B cell (primary cell): Measurements from ENCODE around the gene APH1B.

Experiments used
- EZH2 ChIP-seq: IDR thresholded peaks from 2 replicates; pipeline ENCODE4 v1.6.1; 2012; ENCODE audit warnings: borderline replicate concordance, low read depth, mild to moderate bottlenecking, moderate library complexity, low read length; ENCODE audit not compliant: insufficient read depth, poor library complexity, severe bottlenecking
- TF ChIP-seq, protein P1 (sequence below): fragments of 200-600 bp; IDR thresholded peaks from one replicate; pipeline ENCODE4 v1.8.0; 2022; ENCODE audit warnings: antibody characterized with exemption, mild to moderate bottlenecking

DNA sequence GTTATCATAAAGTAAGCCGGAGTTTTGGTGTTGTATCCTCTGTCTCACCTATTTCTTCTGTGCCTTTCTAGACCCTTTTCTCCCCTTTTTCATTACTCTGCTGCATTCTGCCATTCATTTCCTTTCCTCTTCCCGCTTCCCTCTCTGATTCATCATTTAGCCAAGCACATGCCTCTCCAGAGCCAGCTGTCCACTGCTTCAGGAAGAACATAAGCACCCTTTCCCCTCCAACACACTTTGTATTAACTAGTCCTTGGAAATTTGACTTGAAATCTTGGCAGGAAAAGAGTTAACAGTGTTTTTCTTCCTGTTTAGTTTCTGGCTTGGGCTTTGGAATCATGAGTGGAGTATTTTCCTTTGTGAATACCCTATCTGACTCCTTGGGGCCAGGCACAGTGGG is 9.7 kb downstream of the APH1B start:
- TF ChIP-seq, protein P1, sequence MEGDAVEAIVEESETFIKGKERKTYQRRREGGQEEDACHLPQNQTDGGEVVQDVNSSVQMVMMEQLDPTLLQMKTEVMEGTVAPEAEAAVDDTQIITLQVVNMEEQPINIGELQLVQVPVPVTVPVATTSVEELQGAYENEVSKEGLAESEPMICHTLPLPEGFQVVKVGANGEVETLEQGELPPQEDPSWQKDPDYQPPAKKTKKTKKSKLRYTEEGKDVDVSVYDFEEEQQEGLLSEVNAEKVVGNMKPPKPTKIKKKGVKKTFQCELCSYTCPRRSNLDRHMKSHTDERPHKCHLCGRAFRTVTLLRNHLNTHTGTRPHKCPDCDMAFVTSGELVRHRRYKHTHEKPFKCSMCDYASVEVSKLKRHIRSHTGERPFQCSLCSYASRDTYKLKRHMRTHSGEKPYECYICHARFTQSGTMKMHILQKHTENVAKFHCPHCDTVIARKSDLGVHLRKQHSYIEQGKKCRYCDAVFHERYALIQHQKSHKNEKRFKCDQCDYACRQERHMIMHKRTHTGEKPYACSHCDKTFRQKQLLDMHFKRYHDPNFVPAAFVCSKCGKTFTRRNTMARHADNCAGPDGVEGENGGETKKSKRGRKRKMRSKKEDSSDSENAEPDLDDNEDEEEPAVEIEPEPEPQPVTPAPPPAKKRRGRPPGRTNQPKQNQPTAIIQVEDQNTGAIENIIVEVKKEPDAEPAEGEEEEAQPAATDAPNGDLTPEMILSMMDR, result no peak
- no peak for TF ChIP-seq EZH2
